Endothelial cell of umbilical vein (primary cell): ENCODE measurements around the gene CASP14. TPM values are rescaled to one million over a fixed set of nuclear protein-coding genes. Genes with fewer than 3 reads are reported as not detected.

Source experiments
- BruUV-seq: library from RNA; stranded (reverse); fragments of 400-500 nt; replicated peaks from 2 replicates; lab custom pipeline; 2021; lab: Mats Ljungman, UMichigan
- CTCF ChIA-PET: fragments of 300-600, 350-600 bp; sonication (Branson Sonifier 250); formaldehyde crosslinking; loops from one replicate; lab custom pipeline; 2021; ENCODE audit warnings: antibody characterized with exemption, inconsistent platforms; lab: Charles Lee
- POLR2A ChIA-PET: fragments of 300-600, 350-600 bp; sonication (Branson Sonifier 250); formaldehyde crosslinking; loops from one replicate; lab custom pipeline; 2021; ENCODE audit warnings: antibody characterized with exemption, inconsistent platforms; lab: Charles Lee
- DNase-seq: peaks from one replicate; pipeline ENCODE4 v3.0.0-alpha.2; 2011; ENCODE audit warnings: low read depth, low spot score
- FAIRE-seq: peaks from 2 replicates; lab custom pipeline; 2011; peaks lifted over from hg19 to GRCh38; lab: Jason Lieb, UNC
- H2AFZ ChIP-seq: 2 replicates; pipeline ENCODE4 v1.6.0; 2012; ENCODE audit warnings: low read depth, low read length, control low read depth, inconsistent platforms
- H3K27ac ChIP-seq: 2 replicates; pipeline ENCODE4 v1.5.1; 2011; ENCODE audit warnings: low read depth, mild to moderate bottlenecking, control low read depth, low read length, moderate library complexity; ENCODE audit not compliant: insufficient read depth
- H3K27me3 ChIP-seq, 2 experiments: 2 replicates each; pipeline versions ENCODE4 v1.6.0 to v1.6.1; 2011; ENCODE audit warnings: low read length in 2 of 2, mixed read lengths in 1 of 2; ENCODE audit not compliant: control insufficient read depth in 2 of 2, insufficient read depth in 2 of 2
- H3K36me3 ChIP-seq, 2 experiments: 2 replicates in 1 of 2; 3 replicates in 1 of 2; pipeline ENCODE4 v1.5.1; 2011; ENCODE audit warnings: low read length in 2 of 2, mild to moderate bottlenecking in 1 of 2, moderate library complexity in 1 of 2; ENCODE audit not compliant: control insufficient read depth in 2 of 2, insufficient read depth in 2 of 2; ENCODE audit errors: extremely low read depth in 1 of 2
- H3K4me1 ChIP-seq: 3 replicates; pipeline ENCODE4 v1.5.1; 2011; ENCODE audit warnings: mild to moderate bottlenecking, low read length; ENCODE audit not compliant: control insufficient read depth, insufficient read depth; ENCODE audit errors: extremely low read depth
- H3K4me2 ChIP-seq: 2 replicates; pipeline ENCODE4 v1.6.1; 2011; ENCODE audit warnings: low read length, control low read depth, mixed read lengths; ENCODE audit not compliant: insufficient read depth
- H3K4me3 ChIP-seq, 3 experiments: fragments of 200-600 bp in 1 of 3; sonication (generic), shearing (Covaris generic) in 1 of 3; replicated peaks in 1 of 3; 2 replicates each; pipeline ENCODE4 v1.5.1; 2011 to 2016; ENCODE audit warnings: control low read depth in 3 of 3, low read length in 3 of 3, mild to moderate bottlenecking in 2 of 3, inconsistent platforms in 1 of 3, low read depth in 1 of 3, moderate library complexity in 1 of 3; ENCODE audit not compliant: insufficient read depth in 1 of 3
- H3K79me2 ChIP-seq: 2 replicates; pipeline ENCODE4 v1.6.0; 2012; ENCODE audit warnings: low read length, inconsistent platforms; ENCODE audit not compliant: control insufficient read depth, insufficient read depth
- H3K9ac ChIP-seq: replicated peaks from 2 replicates; pipeline ENCODE3; 2011; ENCODE audit warnings: low read length, control low read depth; ENCODE audit not compliant: insufficient read depth; ENCODE audit errors: extremely low read depth
- H3K9me1 ChIP-seq: replicated peaks from 3 replicates; pipeline ENCODE4 v1.6.0; 2011; ENCODE audit warnings: mild to moderate bottlenecking, low read length; ENCODE audit not compliant: control insufficient read depth, insufficient read depth; ENCODE audit errors: extremely low read depth
- H3K9me3 ChIP-seq: replicated peaks from 2 replicates; pipeline ENCODE4 v1.5.1; 2012; ENCODE audit warnings: low read length, inconsistent platforms; ENCODE audit not compliant: control insufficient read depth, insufficient read depth
- H4K20me1 ChIP-seq: replicated peaks from 2 replicates; pipeline ENCODE3; 2011; ENCODE audit warnings: mild to moderate bottlenecking, low read length; ENCODE audit not compliant: control insufficient read depth, insufficient read depth; ENCODE audit errors: extremely low read depth
- CTCF ChIP-seq, 2 donors: IDR thresholded peaks; 1 replicate in 1 of 2; 2 replicates in 1 of 2; pipeline ENCODE4 v1.5.1; 2011; ENCODE audit warnings: low read length in 2 of 2, mild to moderate bottlenecking in 2 of 2, moderate library complexity in 2 of 2, control low read depth in 1 of 2, inconsistent platforms in 1 of 2, low read depth in 1 of 2; ENCODE audit not compliant: insufficient read depth in 1 of 2; ENCODE audit errors: extremely low read depth in 1 of 2
- EZH2 ChIP-seq: IDR thresholded peaks from 2 replicates; pipeline ENCODE4 v1.6.1; 2012; ENCODE audit warnings: borderline replicate concordance, low read depth, mild to moderate bottlenecking, moderate library complexity, low read length, inconsistent platforms; ENCODE audit not compliant: severe bottlenecking
- FOS ChIP-seq: IDR thresholded peaks from 2 replicates; pipeline ENCODE4 v1.6.1; 2011; ENCODE audit warnings: mild to moderate bottlenecking, low read length, moderate library complexity, borderline replicate concordance; ENCODE audit not compliant: insufficient read depth
- GATA2 ChIP-seq: IDR thresholded peaks from 2 replicates; pipeline ENCODE4 v1.7.0; 2011; ENCODE audit warnings: low read depth, mild to moderate bottlenecking, moderate library complexity, mixed read lengths, low read length; ENCODE audit not compliant: insufficient read length, insufficient read depth
- JUN ChIP-seq: IDR thresholded peaks from 2 replicates; pipeline ENCODE4 v1.6.1; 2011; ENCODE audit warnings: borderline replicate concordance, low read depth; ENCODE audit not compliant: insufficient read length, insufficient read depth
- MAX ChIP-seq: IDR thresholded peaks from 2 replicates; pipeline ENCODE4 v1.6.1; 2011; ENCODE audit not compliant: insufficient read depth, insufficient read length
- MYC ChIP-seq: IDR thresholded peaks from one replicate; pipeline ENCODE4 v1.6.1; 2011; ENCODE audit warnings: mild to moderate bottlenecking, low read depth, low read length
- POLR2A ChIP-seq: IDR thresholded peaks from 2 replicates; pipeline ENCODE4 v1.6.1; 2012; ENCODE audit warnings: low read depth, mild to moderate bottlenecking, control low read depth, low read length
- POLR2AphosphoS5 ChIP-seq: IDR thresholded peaks from 2 replicates; pipeline ENCODE4 v1.6.1; 2012; ENCODE audit warnings: low read depth, mild to moderate bottlenecking, control low read depth, low read length, moderate library complexity; ENCODE audit not compliant: insufficient read depth
- dilution Hi-C: fragments of 300-500 bp; cut with MboI; formaldehyde crosslinking; loops from one replicate; pipeline ENCODE4 v1.15.0; 2019; ENCODE audit warnings: low sequenced_read_pairs; ENCODE audit not compliant: extremely low pct_ligation_motif_present
- intact Hi-C: fragments of 100-400 bp; cut with micrococcal nuclease; formaldehyde crosslinking; loops from one replicate; pipeline ENCODE4 v1.10.0; 2022
- polyA plus RNA-seq, 4 experiments: library from polyadenylated mRNA; depleted of rRNA in 3 of 4; stranded (reverse) in 3 of 4; unstranded in 1 of 4; fragments of >200 nt; gene quantifications; 2 replicates each; pipeline versions ENCODE4 v1.2.1 to v1.2.3, GENCODE V29; 2011 to 2012; ENCODE audit warnings: missing spikeins in 1 of 4
- total RNA-seq: library from RNA; stranded (reverse); gene quantifications from 2 replicates; pipeline ENCODE4 v1.2.3, GENCODE V29; 2021

The CASP14 gene
- total and polyA plus RNA-seq, 2 donors (not counting 3 experiments of a cell fraction or from before 2014, with no cell fraction given) = not detected

- H3K4me1 ChIP-seq = peaks cover 10% of the 10 kb centered on the region
- no peak overlapping the region for H2AFZ ChIP-seq
- H3K27ac ChIP-seq = no peak overlapping the region
- CTCF ChIA-PET = interaction anchor here (2.0 kb wide), 1 partner anchor 12 kb away, joined by 8 read pairs; no protein-coding TSS in a partner anchor
- peaks cover 15% of the 10 kb centered on the region for H3K79me2 ChIP-seq
- no peaks in the 10 kb centered on the region for H3K27me3 ChIP-seq
- no peak overlapping the region for H3K4me3 ChIP-seq
- intact Hi-C loops (loop anchor here (10.0 kb wide), 2 partner anchors 151 to 1081 kb away; partner anchors contain the start of gene FAM32A), dilution Hi-C loops (no loop called here)
- FAIRE-seq (no peak), DNase-seq (no peak)
- no peaks in the 10 kb centered on the region for H3K9me1 ChIP-seq
- no peaks in the 10 kb centered on the region for H3K36me3 ChIP-seq
- H3K4me2 ChIP-seq = no peak overlapping the region
- POLR2A ChIA-PET = no interaction called here
- no peak for TF ChIP-seq MYC
- TF ChIP-seq EZH2 = no peak
- TF ChIP-seq POLR2AphosphoS5 = no peak
- TF ChIP-seq CTCF (IDR thresholded peaks at IDR 0.05; ENCODE audit: extremely low read depth in 1 of 2, insufficient read depth in 1 of 2, low read depth in 1 of 2, low read length in 2 of 2) = no peak
- no peak for TF ChIP-seq GATA2
- no peak for TF ChIP-seq POLR2A
- no peak for TF ChIP-seq MAX
- TF ChIP-seq FOS = no peak
- TF ChIP-seq JUN = no peak
- BruUV-seq = no TSS peak
- no peaks in the 10 kb centered on the region for H3K9me3 ChIP-seq
- H4K20me1 ChIP-seq = no peaks in the 10 kb centered on the region
- no peak overlapping the region for H3K9ac ChIP-seq
These were observed 54.7 kb downstream of the CASP14 start for GRCh38 chr19:15104003-15104402.
